ENCODE data around the gene ASMTL. TPM values are rescaled to one million over a fixed set of nuclear protein-coding genes. Genes with fewer than 3 reads are reported as not detected.

Gene ASMTL
- total RNA-seq, 6 experiments from 2014 or later, result 26.8 to 35.1 (median 32.8) TPM

GRCh38 chrX:1357993-1358392, 94.7 kb downstream of the ASMTL start:
- peaks cover 7% of the 10 kb centered on the region; the same call in 1 of the 2 replicates for H3K4me1 Mint-ChIP-seq (ENCODE audit: low read depth)
- no peak for TF ChIP-seq CTCF (IDR thresholded peaks at IDR 0.05)
- no peaks in the 10 kb centered on the region for H3K36me3 Mint-ChIP-seq (ENCODE audit: low read depth)
- peaks cover 3% of the 10 kb centered on the region for H3K27me3 Mint-ChIP-seq (ENCODE audit: insufficient read depth)
- H3K27ac Mint-ChIP-seq, result no peak overlapping the region
- DNase-seq, result no peak
- H3K4me3 Mint-ChIP-seq, result no peak overlapping the region
- H3K9me3 Mint-ChIP-seq, result peaks cover 12% of the 10 kb centered on the region; the same call in 1 of the 2 replicates

GRCh38 chrX:1355131-1356046, 97.3 kb downstream of the ASMTL start:
- no peaks in the 10 kb centered on the region for H3K4me1 Mint-ChIP-seq (ENCODE audit: low read depth)
- no peak for DNase-seq
- no peak overlapping the region for H3K4me3 Mint-ChIP-seq
- H3K27ac Mint-ChIP-seq, result no peak overlapping the region
- H3K36me3 Mint-ChIP-seq (ENCODE audit: low read depth), result no peaks in the 10 kb centered on the region
- peaks cover under 1% of the 10 kb centered on the region for H3K27me3 Mint-ChIP-seq (ENCODE audit: insufficient read depth)
- peaks cover 12% of the 10 kb centered on the region; the same call in 1 of the 2 replicates for H3K9me3 Mint-ChIP-seq
- TF ChIP-seq CTCF (IDR thresholded peaks at IDR 0.05), result no peak

GRCh38 chrX:1354036-1355019, 98.4 kb downstream of the ASMTL start:
- Mint-ChIP-seq H3K4me3 (no peak overlapping the region), H3K36me3 (ENCODE audit: low read depth) (no peaks in the 10 kb centered on the region), H3K27me3 (ENCODE audit: insufficient read depth) (no peaks in the 10 kb centered on the region; the same call in 1 of the 2 replicates), H3K4me1 (ENCODE audit: low read depth) (no peaks in the 10 kb centered on the region), H3K9me3 (peaks cover 9% of the 10 kb centered on the region; the same call in 1 of the 2 replicates), H3K27ac (no peak overlapping the region)
- no peak for DNase-seq
- no peak for TF ChIP-seq CTCF (IDR thresholded peaks at IDR 0.05)

Other genes with a start within 250 kb of the ASMTL start
- under 1 TPM in 2 of 6 experiments, not detected in 4; 0.15 to 0.16 TPM for gene CRLF2, start 240.3 kb downstream of the ASMTL start, total RNA-seq (2021; fragmentation: NEBNext Ultra II Directional; extraction: Animal tissue kit (Norgen Biotek cat#: 25700))
- under 1 TPM; 0.18 to 0.59 (median 0.42) TPM for gene CSF2RA, start 184.1 kb downstream of the ASMTL start, total RNA-seq (2021; fragmentation: NEBNext Ultra II Directional; extraction: Animal tissue kit (Norgen Biotek cat#: 25700))
- gene IL3RA, start 116.1 kb downstream of the ASMTL start, total RNA-seq (2021; fragmentation: NEBNext Ultra II Directional; extraction: Animal tissue kit (Norgen Biotek cat#: 25700)), result under 1 TPM in 2 of 6 experiments, not detected in 4; 0.09 to 0.13 TPM
- 100 to 1,000 TPM; 295 to 345 (median 320) TPM for gene SLC25A6, start 60.8 kb downstream of the ASMTL start, total RNA-seq (2021; fragmentation: NEBNext Ultra II Directional; extraction: Animal tissue kit (Norgen Biotek cat#: 25700))
- gene P2RY8, start 84.3 kb upstream of the ASMTL start, total RNA-seq (2021; fragmentation: NEBNext Ultra II Directional; extraction: Animal tissue kit (Norgen Biotek cat#: 25700)), result not detected
- 10 to 100 TPM; 21.4 to 24.6 (median 23.6) TPM for gene AKAP17A, start 138.7 kb upstream of the ASMTL start, total RNA-seq (2021; fragmentation: NEBNext Ultra II Directional; extraction: Animal tissue kit (Norgen Biotek cat#: 25700))
- under 1 TPM in 1 of 6 experiments, not detected in 5; 0.38 TPM for gene ASMT, start 162.2 kb upstream of the ASMTL start, total RNA-seq (2021; fragmentation: NEBNext Ultra II Directional; extraction: Animal tissue kit (Norgen Biotek cat#: 25700))

Measured in HFFc6 (cell line).